Neural cell (in vitro differentiated cells): ENCODE data around the gene LRRC27.

Experiments
- CTCF ChIP-seq: fragments of 450-650 bp; IDR thresholded peaks from 2 replicates; pipeline ENCODE4 v1.5.1; 2014; ENCODE audit warnings: antibody characterized with exemption, mild to moderate bottlenecking, moderate library complexity; ENCODE audit not compliant: poor library complexity, severe bottlenecking
- POLR2AphosphoS5 ChIP-seq: IDR thresholded peaks from 2 replicates; pipeline ENCODE4 v1.6.1; 2012
- RAD21 ChIP-seq: fragments of 450-650 bp; conservative IDR thresholded peaks from 2 replicates; pipeline ENCODE4 v1.6.1; 2014; ENCODE audit warnings: antibody characterized with exemption, mild to moderate bottlenecking, moderate library complexity
- REST ChIP-seq: IDR thresholded peaks from 2 replicates; pipeline ENCODE4 v1.6.1; 2012; ENCODE audit warnings: borderline replicate concordance
- SMC3 ChIP-seq: fragments of 450-650 bp; conservative IDR thresholded peaks from 2 replicates; pipeline ENCODE4 v1.6.1; 2014; ENCODE audit warnings: antibody characterized with exemption, mild to moderate bottlenecking, moderate library complexity; ENCODE audit not compliant: poor library complexity
- TAF1 ChIP-seq: IDR thresholded peaks from 2 replicates; pipeline ENCODE4 v1.6.1; 2012; ENCODE audit warnings: low read depth

- TF ChIP-seq TAF1 (no peak), REST (no peak), POLR2AphosphoS5 (no peak), CTCF (no peak), RAD21 (no peak), SMC3 (no peak)
Measured at GRCh38 chr10:132366499-132366898, 34.5 kb downstream of the LRRC27 start.
